Measurements from ENCODE around the gene NUDT10.
"Not testable (repeated sequence)": the region's sequence is repeated elsewhere in the genome, so short reads cannot be mapped to it uniquely, and the experiment has no call there.

NUDT10 gene

GRCh38 chrX:51332188-51332942, at the start of gene NUDT10:
TSS of gene NUDT10 (plus strand) at chrX:51332822. CDS start at chrX:51332966, 144 bp downstream.
- Mint-ChIP-seq H3K4me1 (peaks cover 5% of the 10 kb centered on the region), H3K27me3 (no peaks in the 10 kb centered on the region), H3K27ac (peak within 1 kb of the TSS; percentile 68), H3K36me3 (no peaks in the 10 kb centered on the region), H3K4me3 (peak within 1 kb of the TSS; percentile 85), H3K9me3 (no peaks in the 10 kb centered on the region)

- Mint-ChIP-seq H3K4me1 (no peaks in the 10 kb centered on the region), H3K27ac (no peak overlapping the region), H3K9me3 (no peaks in the 10 kb centered on the region), H3K4me3 (no peak overlapping the region), H3K36me3 (peaks cover 6% of the 10 kb centered on the region), H3K27me3 (no peaks in the 10 kb centered on the region)
Measured at GRCh38 chrX:51292421-51292820, 40.2 kb upstream of the NUDT10 start.

GRCh38 chrX:51296138-51296537, 36.5 kb upstream of the NUDT10 start:
- Mint-ChIP-seq H3K36me3 (peaks cover 10% of the 10 kb centered on the region), H3K9me3 (no peaks in the 10 kb centered on the region), H3K4me3 (no peak overlapping the region), H3K27me3 (no peaks in the 10 kb centered on the region), H3K4me1 (no peaks in the 10 kb centered on the region), H3K27ac (no peak overlapping the region)

- Mint-ChIP-seq H3K9me3 (peaks cover 5% of the 10 kb centered on the region), H3K27me3 (no peaks in the 10 kb centered on the region), H3K27ac (no peak overlapping the region)
Measured at GRCh38 chrX:51316271-51316670, 16.4 kb upstream of the NUDT10 start.

GRCh38 chrX:51332943-51333785, 542 bp downstream of the NUDT10 start:
- H3K27me3 Mint-ChIP-seq, H3K4me1 Mint-ChIP-seq, H3K27ac Mint-ChIP-seq, H3K9me3 Mint-ChIP-seq, H3K36me3 Mint-ChIP-seq: not testable (repeated sequence)
- peak overlapping the region; percentile 85 for H3K4me3 Mint-ChIP-seq

More at GRCh38 chrX:51316271-51316670, 16.4 kb upstream of the NUDT10 start:
- no peaks in the 10 kb centered on the region for H3K4me1 Mint-ChIP-seq
- no peak overlapping the region for H3K4me3 Mint-ChIP-seq
- peaks cover 22% of the 10 kb centered on the region for H3K36me3 Mint-ChIP-seq

- H3K9me3 Mint-ChIP-seq = no peaks in the 10 kb centered on the region
- H3K27me3 Mint-ChIP-seq = no peaks in the 10 kb centered on the region
- peaks cover 5% of the 10 kb centered on the region for H3K4me1 Mint-ChIP-seq
- no peak overlapping the region for H3K27ac Mint-ChIP-seq
- peak overlapping the region; percentile 23 for H3K4me3 Mint-ChIP-seq
- no peaks in the 10 kb centered on the region for H3K36me3 Mint-ChIP-seq
Measured at GRCh38 chrX:51334276-51334675, 1.7 kb downstream of the NUDT10 start.

GRCh38 chrX:51336584-51336983, 4.0 kb downstream of the NUDT10 start:
- no peak overlapping the region for H3K27ac Mint-ChIP-seq
- no peaks in the 10 kb centered on the region for H3K36me3 Mint-ChIP-seq
- no peaks in the 10 kb centered on the region for H3K9me3 Mint-ChIP-seq
- H3K4me3 Mint-ChIP-seq = no peak overlapping the region
- H3K4me1 Mint-ChIP-seq = peaks cover 5% of the 10 kb centered on the region
- no peaks in the 10 kb centered on the region for H3K27me3 Mint-ChIP-seq

GRCh38 chrX:51361251-51361650, 28.6 kb downstream of the NUDT10 start:
- Mint-ChIP-seq H3K9me3 (peaks cover 8% of the 10 kb centered on the region), H3K27me3 (no peaks in the 10 kb centered on the region), H3K27ac (no peak overlapping the region), H3K36me3 (peaks cover 24% of the 10 kb centered on the region), H3K4me1 (no peaks in the 10 kb centered on the region), H3K4me3 (no peak overlapping the region)

- H3K4me1 Mint-ChIP-seq = peaks cover 32% of the 10 kb centered on the region
- no peak overlapping the region for H3K27ac Mint-ChIP-seq
- H3K4me3 Mint-ChIP-seq = no peak overlapping the region
- H3K36me3 Mint-ChIP-seq = peaks cover 9% of the 10 kb centered on the region
- H3K27me3 Mint-ChIP-seq = no peaks in the 10 kb centered on the region
- H3K9me3 Mint-ChIP-seq = no peaks in the 10 kb centered on the region
Measured at GRCh38 chrX:51376672-51377071, 44.0 kb downstream of the NUDT10 start.

Data from activated naive CD4-positive, alpha-beta T cell treated with anti-CD3 and anti-CD28 coated beads, Interleukin-2, amount 50 U/mL, for 24 hours (primary cell).